GM18505 (cell line): ENCODE measurements around the gene MRM3.
"Not testable (repeated sequence)": the region's sequence is repeated elsewhere in the genome, so short reads cannot be mapped to it uniquely, and the experiment has no call there.

Experiments used
- ATAC-seq: cut with Tn5 transposase; IDR thresholded peaks from one replicate; pipeline ENCODE4 v1.9.1; 2021; ENCODE audit not compliant: unreplicated experiment
- POLR2A ChIP-seq: IDR thresholded peaks from 4 replicates; pipeline ENCODE4 v1.6.1; 2011; ENCODE audit warnings: borderline replicate concordance; ENCODE audit not compliant: insufficient read depth, insufficient read length; ENCODE audit errors: extremely low read depth

Gene MRM3

DNA sequence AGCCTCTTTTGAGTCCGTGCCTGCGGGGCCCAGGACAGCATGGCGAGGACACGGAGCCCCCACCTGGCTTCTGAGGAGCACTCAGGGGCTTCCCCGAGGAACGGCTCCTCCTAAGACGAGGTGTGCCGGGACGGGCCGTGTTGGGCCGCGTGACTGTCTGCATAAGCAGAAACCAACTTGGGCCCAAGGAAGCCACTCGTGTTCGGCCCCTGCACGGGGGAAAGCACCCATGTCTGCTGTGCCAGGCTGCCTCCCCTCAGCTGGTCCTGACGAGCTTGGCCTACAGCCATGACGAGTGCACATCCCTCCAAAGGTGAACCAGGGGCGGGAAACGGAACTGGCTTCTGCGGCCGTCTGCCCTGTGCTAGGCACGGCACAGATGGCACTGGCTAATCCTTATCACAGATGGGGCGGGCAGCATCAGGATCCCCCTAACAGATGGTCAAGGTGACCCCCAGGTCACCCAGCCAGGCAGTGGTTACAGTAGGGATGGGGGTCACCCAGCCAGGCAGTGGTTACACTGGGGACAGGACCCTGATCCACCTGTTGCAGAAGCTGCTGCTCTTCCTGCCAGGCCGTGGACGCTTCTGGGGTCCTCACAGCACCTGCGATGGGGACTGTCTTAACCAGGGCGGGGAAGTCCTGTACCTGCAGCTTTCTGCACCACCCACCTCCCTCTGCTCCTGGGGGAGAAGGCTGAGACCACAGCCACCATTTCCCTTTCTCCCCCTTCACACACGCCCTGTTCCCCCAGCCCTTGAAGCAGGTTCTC, 25.6 kb downstream of the MRM3 start:
- no peak for ATAC-seq
- no peak for TF ChIP-seq POLR2A

DNA sequence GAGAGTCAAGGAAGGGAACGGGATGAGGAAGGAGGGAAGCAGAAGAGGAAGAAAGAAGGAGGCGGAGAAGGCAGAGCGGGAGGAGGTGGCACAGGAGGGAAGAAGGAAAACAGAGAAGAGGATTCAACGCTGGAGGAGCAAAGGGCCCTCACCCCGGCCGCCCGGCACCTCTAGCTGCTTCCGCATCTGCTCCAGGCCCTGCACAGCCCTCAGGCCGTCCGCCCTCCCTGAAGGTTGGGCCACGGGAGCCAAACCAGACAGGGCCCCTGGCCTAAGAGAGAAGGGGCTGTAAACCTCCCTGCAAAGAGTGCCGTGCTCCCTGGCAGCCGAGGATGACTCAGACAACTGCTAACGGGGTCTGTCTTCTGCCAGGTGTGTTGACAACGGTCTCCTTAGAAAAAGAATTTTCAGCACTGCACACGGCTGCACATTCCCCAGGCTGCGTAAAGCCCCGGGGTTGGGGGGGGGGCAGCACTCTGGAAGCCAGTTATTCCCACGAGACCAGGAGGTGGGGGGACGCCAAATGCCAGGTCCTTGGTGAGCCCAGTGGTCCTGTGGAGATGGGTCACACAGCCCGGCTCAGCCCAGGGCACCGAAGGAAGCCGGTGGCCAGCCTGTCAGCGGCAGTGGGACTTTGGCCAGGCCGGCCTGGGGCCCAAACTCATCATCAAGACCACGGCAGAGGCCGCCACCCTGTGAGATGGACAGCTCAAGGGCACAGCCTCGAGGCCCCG, 29.1 kb downstream of the MRM3 start:
- no peak for TF ChIP-seq POLR2A
- ATAC-seq = no peak

DNA sequence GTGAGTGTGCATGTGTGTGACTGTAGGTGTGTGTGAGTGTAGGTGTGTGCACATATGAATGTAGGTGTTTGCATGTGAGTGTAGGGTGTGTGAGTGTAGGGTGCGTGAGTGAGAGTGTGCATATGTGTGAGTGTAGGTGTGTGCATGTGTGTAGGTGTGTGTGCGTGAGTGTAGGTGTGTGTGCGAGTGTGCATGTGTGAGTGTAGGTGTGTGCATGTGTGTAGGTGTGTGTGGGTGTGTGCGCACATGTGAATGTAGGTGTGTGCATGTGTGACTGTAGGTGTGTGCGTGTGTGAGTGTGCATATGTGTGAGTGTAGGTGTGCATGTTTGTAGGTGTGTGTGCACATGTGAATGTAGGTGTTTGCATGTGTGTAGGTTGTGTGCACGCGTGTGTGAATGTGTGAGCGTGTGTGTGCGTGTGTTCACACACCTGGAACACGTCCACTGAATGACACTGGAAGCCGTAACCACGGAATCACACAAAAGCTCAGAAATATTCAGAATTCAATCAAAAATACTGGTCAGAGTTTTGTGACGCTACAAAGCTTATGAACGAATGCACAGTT, 30.6 kb downstream of the MRM3 start:
- TF ChIP-seq POLR2A = no peak
- ATAC-seq = no peak

DNA sequence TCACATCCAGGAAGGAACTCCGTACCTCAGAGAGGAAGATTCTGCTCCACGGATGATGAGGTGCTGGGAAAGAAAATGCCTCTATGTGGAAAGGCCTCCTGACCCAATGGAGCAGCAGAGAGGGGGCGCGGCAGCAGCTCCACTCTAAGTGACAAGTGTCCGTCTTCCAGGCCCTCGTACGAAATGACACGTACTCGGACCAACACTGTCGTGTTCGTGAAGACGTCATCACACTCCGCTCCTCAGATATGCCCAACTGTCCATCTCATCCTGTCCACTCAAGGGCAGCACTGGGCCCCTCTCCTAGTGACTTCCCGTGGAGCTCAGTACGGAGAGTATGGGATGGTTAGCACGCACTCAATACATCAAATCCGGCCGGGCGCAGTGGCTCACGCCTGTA, 32.2 kb downstream of the MRM3 start:
- no peak for ATAC-seq
- no peak for TF ChIP-seq POLR2A

DNA sequence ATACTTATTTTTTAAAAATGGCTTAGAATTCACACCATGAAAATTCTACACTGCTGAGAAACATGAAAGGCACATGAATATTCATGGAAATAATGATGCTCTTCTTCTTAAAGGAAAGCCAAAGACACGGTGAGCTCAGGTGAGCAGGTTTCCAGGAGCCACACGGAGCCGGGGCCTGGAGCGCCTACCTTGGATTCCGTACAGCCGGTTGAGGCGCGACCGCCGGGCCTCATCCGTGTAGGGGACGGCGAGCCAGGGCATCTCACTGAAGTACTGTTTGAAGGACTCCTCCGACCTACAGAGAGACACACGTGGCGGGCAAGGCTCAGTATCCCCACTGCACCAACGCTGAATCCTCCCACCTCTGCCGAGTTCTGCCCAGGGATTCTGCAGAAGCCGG, 37.1 kb downstream of the MRM3 start:
- TF ChIP-seq POLR2A = no peak
- no peak for ATAC-seq

DNA sequence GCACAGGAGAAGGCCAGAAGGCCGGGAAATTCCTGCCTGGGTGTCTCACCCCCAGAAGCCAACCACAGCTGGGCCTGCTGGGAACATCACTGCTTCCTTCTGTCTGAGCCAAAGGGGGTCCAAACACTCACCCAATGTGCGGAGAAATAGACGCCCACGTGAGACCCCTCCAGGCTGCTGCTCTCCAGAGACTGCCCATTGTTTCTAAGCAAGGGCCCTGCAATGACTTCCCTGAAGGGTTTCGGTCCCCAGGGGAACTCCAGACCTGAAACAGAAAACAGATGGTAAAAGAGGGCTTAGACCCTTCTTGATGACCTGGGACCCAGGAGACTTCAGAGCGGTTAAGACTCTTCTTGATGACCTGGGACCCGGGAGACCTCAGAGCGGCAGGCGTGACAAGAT, 41.3 kb downstream of the MRM3 start:
- ATAC-seq = no peak
- TF ChIP-seq POLR2A = no peak

DNA sequence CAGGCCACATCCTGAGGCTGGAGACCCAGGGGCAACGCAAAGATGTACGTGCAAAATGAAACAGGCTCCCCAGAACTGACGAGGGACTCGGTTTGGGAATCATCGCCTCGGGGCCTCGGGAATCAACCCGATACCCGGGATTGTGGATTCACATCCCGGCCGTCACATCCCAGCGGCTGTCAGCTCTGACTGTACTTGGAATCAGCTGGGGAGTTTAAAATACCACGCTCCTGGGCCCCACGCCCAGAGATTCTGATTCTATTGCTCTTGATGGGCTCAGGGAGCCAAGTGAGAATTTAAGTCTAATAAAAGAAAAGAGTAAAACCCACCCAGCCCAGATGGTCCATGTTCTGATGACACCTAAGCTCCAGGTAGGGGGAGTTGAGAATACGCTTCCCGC, 42.2 kb downstream of the MRM3 start:
- no peak for TF ChIP-seq POLR2A
- ATAC-seq = no peak

DNA sequence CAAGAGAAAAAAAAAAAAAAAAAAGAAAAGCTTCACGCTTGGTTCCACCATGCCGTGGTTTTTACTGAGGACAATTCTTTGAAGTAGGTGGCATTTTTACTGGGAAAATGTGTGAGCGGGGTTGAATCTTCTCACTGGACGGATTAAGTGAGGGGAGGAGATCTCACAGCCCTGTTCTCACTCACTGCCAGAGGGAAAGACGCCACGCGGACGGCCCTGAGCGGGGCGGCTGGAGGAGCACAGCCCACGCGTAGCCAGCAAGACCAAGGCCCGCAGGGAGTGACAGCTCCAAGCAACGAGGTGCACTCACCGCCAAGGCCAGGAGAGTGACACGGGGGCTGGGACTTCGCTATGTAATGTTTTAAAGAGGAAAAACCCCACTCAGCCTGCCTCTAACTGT, 43.1 kb downstream of the MRM3 start:
- TF ChIP-seq POLR2A = no peak
- ATAC-seq = no peak

DNA sequence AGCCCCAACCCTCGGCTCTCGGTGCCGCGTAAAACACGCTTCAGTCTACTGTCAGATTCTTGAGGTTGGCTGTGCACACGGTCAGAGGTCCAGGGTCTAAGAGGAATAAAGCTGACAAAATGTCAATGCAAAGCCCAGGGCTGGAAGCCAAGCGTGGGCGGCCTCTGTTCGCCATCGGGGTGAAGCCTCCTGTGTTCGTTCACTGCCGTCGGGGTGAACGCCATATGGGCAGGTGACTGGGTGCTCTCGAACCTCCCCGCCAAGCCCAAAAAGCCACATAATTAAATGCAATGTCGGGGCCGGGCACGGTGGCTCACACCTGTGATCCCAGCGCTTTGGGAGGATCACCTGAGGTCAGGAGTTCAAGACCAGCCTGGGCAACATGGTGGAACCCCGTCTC, 44.6 kb downstream of the MRM3 start:
- TF ChIP-seq POLR2A = no peak
- no peak for ATAC-seq

DNA sequence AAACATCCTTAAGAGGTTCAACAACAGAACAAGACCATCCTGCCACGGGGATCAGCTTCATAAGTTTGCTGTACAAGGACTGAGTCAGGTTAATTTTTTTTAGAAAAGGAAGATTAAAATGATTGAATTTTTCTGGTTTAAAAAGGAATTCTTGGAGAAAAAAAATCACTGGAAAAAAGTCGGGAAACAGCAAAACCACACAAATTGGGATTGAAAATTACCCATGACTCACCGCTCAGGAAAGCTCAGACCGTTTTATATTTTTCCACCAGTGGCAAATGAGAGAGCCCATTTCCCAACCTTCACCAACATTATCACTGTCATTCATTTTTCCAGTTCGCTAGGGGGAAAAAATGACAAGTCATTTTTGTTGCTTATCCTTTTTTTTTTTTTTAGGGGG, 46.6 kb downstream of the MRM3 start:
- TF ChIP-seq POLR2A = no peak

DNA sequence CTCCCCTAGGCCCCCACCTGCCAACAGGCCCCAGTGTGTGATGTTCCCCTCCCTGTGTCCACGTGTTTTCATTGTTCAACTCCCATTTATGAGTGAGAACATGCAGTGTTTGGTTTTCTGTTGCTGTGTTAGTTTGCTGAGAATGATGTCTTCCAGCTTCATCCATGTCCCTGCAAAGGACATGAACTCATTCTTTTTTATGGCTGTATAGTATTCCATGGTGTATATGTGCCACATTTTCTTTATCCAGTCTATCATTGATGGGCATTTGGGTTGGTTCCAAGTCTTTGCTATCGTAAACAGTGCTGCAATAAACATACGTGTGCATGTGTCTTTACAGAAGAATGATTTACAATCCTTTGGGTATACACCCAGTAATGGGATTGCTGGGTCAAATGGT, 47.5 kb downstream of the MRM3 start:
- ATAC-seq = not testable (repeated sequence)

More for the DNA sequence above, 46.6 kb downstream of the MRM3 start:
- no peak for ATAC-seq

DNA sequence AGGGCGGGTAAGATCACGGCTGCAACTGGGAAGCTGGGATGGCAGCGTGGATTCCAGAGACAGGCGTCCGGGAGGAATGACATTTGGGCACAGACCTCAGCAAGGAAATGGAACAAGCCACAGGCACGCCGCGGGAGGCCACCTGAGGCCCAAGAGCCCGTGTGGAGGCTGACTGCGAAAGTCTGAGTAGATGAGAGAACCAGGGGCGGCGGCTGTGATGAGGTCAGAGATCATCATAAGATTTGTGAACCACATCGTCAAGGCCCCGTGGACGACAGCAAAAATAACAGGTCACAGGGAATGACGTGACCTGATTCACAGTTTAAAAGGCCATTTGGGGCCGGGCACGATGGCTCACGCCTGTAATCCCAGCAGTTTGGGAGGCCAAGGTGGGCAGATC, 48.2 kb downstream of the MRM3 start:
- TF ChIP-seq POLR2A = no peak
- no peak for ATAC-seq

DNA sequence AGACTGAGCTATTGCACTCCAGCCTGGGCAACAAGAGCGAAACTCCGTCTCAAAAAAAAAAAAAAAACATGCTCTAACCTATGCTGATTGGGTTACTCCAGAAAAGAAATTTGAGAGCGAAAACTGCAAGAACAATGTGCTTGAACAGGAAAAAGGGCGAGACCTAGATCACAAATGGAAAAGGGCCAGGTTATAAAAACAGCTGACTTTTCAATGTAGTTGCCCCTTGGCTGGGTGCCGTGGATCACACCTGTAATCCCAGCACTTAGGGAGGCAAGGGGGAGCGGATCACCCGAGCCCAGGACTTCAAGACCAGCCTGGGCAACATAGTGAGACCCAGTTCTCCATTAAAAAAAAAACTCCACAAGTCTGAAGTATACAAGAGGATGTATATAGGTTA, 48.8 kb downstream of the MRM3 start:
- no peak for ATAC-seq
- TF ChIP-seq POLR2A = no peak

DNA sequence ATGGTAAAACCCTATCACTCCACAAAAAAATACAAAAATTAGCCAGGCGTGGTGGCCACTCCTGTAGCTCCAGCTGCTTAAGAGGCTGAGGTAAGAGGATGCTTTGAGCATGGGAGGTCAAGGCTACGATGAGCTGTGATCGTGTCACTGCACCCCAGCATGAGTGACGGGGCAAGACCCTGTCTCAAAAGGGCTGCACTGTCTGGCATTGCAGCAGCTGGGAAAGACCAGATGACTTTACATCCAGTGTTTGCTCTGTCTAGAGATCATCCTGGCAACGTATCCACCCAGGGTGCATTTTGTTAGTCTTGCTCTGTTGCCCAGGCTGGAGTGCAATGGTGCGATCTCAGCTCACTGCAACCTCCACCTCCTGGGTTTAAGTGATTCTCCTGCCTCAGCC, 52.0 kb downstream of the MRM3 start:
- TF ChIP-seq POLR2A = no peak

DNA sequence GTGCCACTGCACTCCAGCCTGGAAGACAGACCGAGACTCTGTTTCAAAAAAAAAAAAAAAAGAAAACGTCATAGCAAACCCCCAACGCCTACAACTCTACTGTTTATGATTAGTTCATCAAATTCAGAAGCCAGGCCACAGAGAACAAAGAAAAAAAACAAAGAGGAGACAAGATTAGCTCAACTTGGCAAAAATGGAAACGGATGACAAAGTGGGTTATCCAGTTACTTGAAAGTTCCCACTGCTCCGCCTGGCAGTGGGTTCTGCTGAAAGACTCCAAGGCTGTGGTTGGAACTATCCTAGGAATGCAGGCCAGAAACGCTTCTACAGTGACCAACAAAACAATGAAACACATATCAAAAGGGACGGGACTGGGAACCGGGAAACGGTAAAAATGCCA, 53.1 kb downstream of the MRM3 start:
- ATAC-seq = no peak

More for the DNA sequence above, 52.0 kb downstream of the MRM3 start:
- ATAC-seq = no peak

DNA sequence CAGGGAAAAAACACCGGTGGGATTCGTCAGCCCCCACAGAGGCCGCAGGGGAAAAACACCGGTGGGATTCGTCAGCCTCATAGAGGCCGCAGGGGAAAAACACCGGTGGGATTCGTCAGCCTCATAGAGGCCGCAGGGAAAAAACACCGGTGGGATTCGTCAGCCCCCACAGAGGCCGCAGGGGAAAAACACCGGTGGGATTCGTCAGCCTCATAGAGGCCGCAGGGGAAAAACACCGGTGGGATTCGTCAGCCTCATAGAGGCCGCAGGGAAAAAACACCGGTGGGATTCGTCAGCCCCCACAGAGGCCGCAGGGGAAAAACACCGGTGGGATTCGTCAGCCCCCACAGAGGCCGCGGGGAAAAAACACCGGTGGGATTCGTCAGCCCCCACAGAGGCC, 53.6 kb downstream of the MRM3 start:
- not testable (repeated sequence) for ATAC-seq

More for the DNA sequence above, 53.1 kb downstream of the MRM3 start:
- TF ChIP-seq POLR2A = no peak
